K562 (cell line): Measurements from ENCODE around the gene KIFAP3. TPM values are rescaled to one million over a fixed set of nuclear protein-coding genes. Genes with fewer than 3 reads are reported as not detected.

Source experiments
- CTCFL ChIP-seq: IDR thresholded peaks from 2 replicates; pipeline ENCODE4 v1.6.1; 2011; ENCODE audit warnings: borderline replicate concordance, low read depth, mild to moderate bottlenecking, moderate library complexity, low read length; ENCODE audit not compliant: insufficient read depth, poor library complexity, severe bottlenecking
- GTF3C2 ChIP-seq: IDR thresholded peaks from 3 replicates; pipeline ENCODE4 v1.6.1; 2011; ENCODE audit warnings: borderline replicate concordance, mild to moderate bottlenecking, moderate library complexity; ENCODE audit not compliant: insufficient read length; ENCODE audit errors: extremely low read depth
- NR3C1 ChIP-seq: sonication (generic); formaldehyde crosslinking; IDR thresholded peaks from 2 replicates; pipeline ENCODE4 v1.8.1; 2022; ENCODE audit warnings: missing genetic modification reagents
- TCF7 ChIP-seq: sonication (generic); IDR thresholded peaks from 2 replicates; pipeline ENCODE4 v1.6.1; 2016; ENCODE audit warnings: antibody characterized with exemption, borderline replicate concordance
- ZNF12 ChIP-seq: sonication (generic); formaldehyde crosslinking; IDR thresholded peaks from 2 replicates; pipeline ENCODE4 v1.4.0; 2020; ENCODE audit warnings: mild to moderate bottlenecking, missing genetic modification reagents
- ZNF232 ChIP-seq: sonication (generic); formaldehyde crosslinking; IDR thresholded peaks from 2 replicates; pipeline ENCODE4 v1.8.0; 2022; ENCODE audit warnings: mild to moderate bottlenecking, missing genetic modification reagents
- ZNF639 ChIP-seq, 2 experiments: fragments of 200-800 bp in 1 of 2; sonication (Bioruptor generic) in 1 of 2; sonication (generic) in 1 of 2; formaldehyde crosslinking in 1 of 2; IDR thresholded peaks in 1 of 2; conservative IDR thresholded peaks in 1 of 2; 2 replicates each; pipeline versions ENCODE4 v1.5.0 to v1.6.1; 2016 to 2020; ENCODE audit warnings: missing compliant biosample characterization in 1 of 2, missing genetic modification characterization in 1 of 2, missing genetic modification reagents in 1 of 2
- polyA plus RNA-seq, 8 experiments: library from polyadenylated mRNA; depleted of rRNA in 4 of 8; stranded (reverse) in 5 of 8; unstranded in 3 of 8; fragments of >200 nt; fragmentation: Nextera tagmentation in 2 of 8; fragmentation: Illumina TruSeq in 1 of 8; extraction: Ambion mirVana in 2 of 8; extraction: Trizol in 1 of 8; gene quantifications; 2 replicates each; pipeline versions ENCODE4 v1.2.1 to v1.2.3, GENCODE V29; 2011 to 2014; ENCODE audit warnings: inconsistent platforms in 1 of 8, missing spikeins in 1 of 8
- total RNA-seq, 7 experiments: library from RNA; depleted of rRNA in 6 of 7; stranded (reverse); fragments of >200 nt in 6 of 7; fragmentation: Illumina TruSeq in 2 of 7; extraction: Trizol in 2 of 7; gene quantifications; 2 replicates each; pipeline versions ENCODE4 v1.2.1 to v1.2.3, GENCODE V29; 2011 to 2021; ENCODE audit warnings: low replicate concordance in 1 of 7

Gene KIFAP3
- total and polyA plus RNA-seq, 9 of the 15 experiments (the other 6 are each of a cell fraction or from before 2014, with no cell fraction given): 8.8 to 17.5 (median 11.8) TPM

GRCh38 chr1:170063109-170063826, 11.2 kb downstream of the KIFAP3 start (continued):
- no peak for TF ChIP-seq CTCFL
- no peak for TF ChIP-seq NR3C1 (CRISPR knock-in tag)
- TF ChIP-seq GTF3C2: no peak
- no peak for TF ChIP-seq ZNF232 (CRISPR knock-in tag)
- TF ChIP-seq ZNF12 (CRISPR knock-in tag): no peak
- TF ChIP-seq ZNF639 (CRISPR knock-in tag; conservative IDR thresholded peaks at IDR 0.05 in 1 of 2, IDR thresholded peaks at IDR 0.05 in 1 of 2): no peak
- no peak for TF ChIP-seq TCF7
